Suprapubic skin (tissue), 4 donors: ENCODE results near the gene DEK.

ENCODE experiments used
- CTCF ChIP-seq, 2 donors: fragments of 200-600 bp in 1 of 2; fragments of 450-650 bp in 1 of 2; sonication (generic) in 1 of 2; IDR thresholded peaks; one replicate each; pipeline ENCODE4 v1.5.1; 2016 to 2019; ENCODE audit warnings: antibody characterized with exemption in 2 of 2, mild to moderate bottlenecking in 1 of 2, moderate library complexity in 1 of 2
- EP300 ChIP-seq: sonication (generic); formaldehyde crosslinking; IDR thresholded peaks from one replicate; pipeline ENCODE4 v1.6.1; 2017; ENCODE audit warnings: antibody characterized with exemption
- POLR2A ChIP-seq, 2 donors: fragments of 450-650 bp; IDR thresholded peaks; one replicate each; pipeline ENCODE4 v1.6.1; 2017; ENCODE audit warnings: antibody characterized with exemption in 2 of 2, mild to moderate bottlenecking in 2 of 2, moderate library complexity in 2 of 2
- POLR2AphosphoS5 ChIP-seq, 3 donors: sonication (generic); formaldehyde crosslinking; IDR thresholded peaks; one replicate each; pipeline ENCODE4 v1.6.1; 2017; ENCODE audit warnings: antibody characterized with exemption in 3 of 3

GRCh38 chr6:18182568-18182967 is 81.8 kb downstream of the DEK start:
- TF ChIP-seq POLR2A (IDR thresholded peaks at IDR 0.05) = no peak
- TF ChIP-seq CTCF (IDR thresholded peaks at IDR 0.05) = no peak
- no peak for TF ChIP-seq POLR2AphosphoS5 (IDR thresholded peaks at IDR 0.05)
- TF ChIP-seq EP300 = no peak
